DND-41 (cell line): ENCODE measurements around the gene ZNF394.

Experiments used
- ATAC-seq: fragments of 200-7000 bp; cut with Tn5 transposase; 3 replicates; pipeline ENCODE4 v1.9.1; 2021; ENCODE audit warnings: low read depth; ENCODE audit not compliant: insufficient read depth
- DNase-seq: peaks from one replicate; pipeline ENCODE4 v3.0.0-alpha.2; 2020
- H2AFZ ChIP-seq: 2 replicates; pipeline ENCODE4 v1.6.0; 2012; ENCODE audit warnings: low read depth, low read length
- H3K27ac ChIP-seq: 2 replicates; pipeline ENCODE4 v1.5.1; 2012; ENCODE audit warnings: low read length, inconsistent platforms
- H3K27me3 ChIP-seq: fragments of 200-600 bp; sonication (generic); 2 replicates; pipeline ENCODE4 v1.6.0; 2012; ENCODE audit warnings: low read length, mild to moderate bottlenecking, inconsistent platforms; ENCODE audit not compliant: insufficient read depth, poor library complexity
- H3K36me3 ChIP-seq: 2 replicates; pipeline ENCODE4 v1.5.1; 2012; ENCODE audit warnings: low read length, inconsistent platforms; ENCODE audit not compliant: insufficient read depth
- H3K4me1 ChIP-seq: 2 replicates; pipeline ENCODE4 v1.5.1; 2012; ENCODE audit warnings: mild to moderate bottlenecking, low read length; ENCODE audit not compliant: insufficient read depth
- H3K4me2 ChIP-seq: 2 replicates; pipeline ENCODE4 v1.6.0; 2012; ENCODE audit warnings: mild to moderate bottlenecking, moderate library complexity, low read length, inconsistent platforms; ENCODE audit not compliant: insufficient read depth
- H3K4me3 ChIP-seq, 2 experiments: fragments of 200-600 bp in 1 of 2; shearing (Covaris generic) in 1 of 2; 2 replicates each; pipeline ENCODE4 v1.5.1; 2012 to 2016; ENCODE audit warnings: inconsistent platforms in 2 of 2, low read length in 2 of 2, mild to moderate bottlenecking in 2 of 2, low read depth in 1 of 2, moderate library complexity in 1 of 2
- H3K79me2 ChIP-seq: 2 replicates; pipeline ENCODE4 v1.6.0; 2012; ENCODE audit warnings: low read length, inconsistent platforms; ENCODE audit not compliant: insufficient read depth
- H3K9ac ChIP-seq: 2 replicates; pipeline ENCODE4 v1.6.0; 2012; ENCODE audit warnings: low read depth, mild to moderate bottlenecking, inconsistent platforms, low read length, moderate library complexity
- H3K9me3 ChIP-seq: 2 replicates; pipeline ENCODE4 v1.5.1; 2012; ENCODE audit warnings: low read length, moderate library complexity, mild to moderate bottlenecking, inconsistent platforms; ENCODE audit not compliant: insufficient read depth, severe bottlenecking
- H4K20me1 ChIP-seq: 2 replicates; pipeline ENCODE4 v1.6.0; 2012; ENCODE audit warnings: low read length; ENCODE audit not compliant: insufficient read depth
- CTCF ChIP-seq: IDR thresholded peaks from 2 replicates; pipeline ENCODE4 v1.5.1; 2012; ENCODE audit warnings: borderline replicate concordance, low read length, moderate library complexity, mild to moderate bottlenecking; ENCODE audit not compliant: poor library complexity, severe bottlenecking; ENCODE audit errors: extremely low read depth
- EZH2 ChIP-seq: IDR thresholded peaks from 3 replicates; pipeline ENCODE4 v1.6.1; 2012; ENCODE audit warnings: borderline replicate concordance, low read depth, mild to moderate bottlenecking, moderate library complexity, low read length, inconsistent platforms; ENCODE audit not compliant: severe bottlenecking

ZNF394 gene

DNA sequence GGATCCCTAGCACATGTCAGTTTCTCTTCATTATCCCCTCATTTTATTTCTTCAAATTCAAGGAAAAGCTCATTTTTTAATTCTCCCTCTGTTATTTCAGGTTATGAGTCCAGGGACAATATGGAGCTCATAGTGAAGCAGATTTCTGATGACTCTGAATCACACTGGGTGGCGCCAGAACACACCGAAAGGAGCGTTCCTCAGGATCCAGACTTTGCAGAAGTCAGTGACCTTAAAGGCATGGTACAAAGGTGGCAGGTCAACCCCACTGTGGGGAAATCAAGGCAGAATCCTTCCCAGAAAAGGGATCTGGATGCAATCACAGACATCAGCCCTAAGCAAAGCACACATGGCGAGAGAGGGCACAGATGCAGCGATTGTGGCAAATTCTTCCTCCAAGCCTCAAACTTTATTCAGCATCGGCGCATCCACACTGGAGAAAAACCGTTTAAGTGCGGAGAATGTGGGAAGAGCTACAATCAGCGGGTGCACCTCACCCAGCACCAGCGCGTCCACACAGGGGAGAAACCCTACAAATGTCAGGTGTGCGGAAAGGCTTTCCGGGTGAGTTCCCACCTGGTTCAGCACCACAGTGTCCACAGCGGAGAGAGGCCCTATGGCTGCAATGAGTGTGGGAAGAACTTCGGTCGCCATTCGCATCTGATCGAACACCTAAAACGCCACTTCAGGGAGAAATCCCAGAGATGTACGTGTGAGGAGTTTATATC lies 25.8 kb upstream of the ZNF394 start:
- Histone ChIP-seq H3K36me3 (peaks cover 71% of the 10 kb centered on the region), H3K9me3 (peaks cover 12% of the 10 kb centered on the region), H4K20me1 (no peaks in the 10 kb centered on the region), H3K4me2 (no peak overlapping the region), H3K27me3 (no peaks in the 10 kb centered on the region), H3K9ac (no peak overlapping the region), H3K4me1 (no peaks in the 10 kb centered on the region), H2AFZ (no peak overlapping the region), H3K4me3 (no peak overlapping the region), H3K79me2 (0 out of 2 replicates have a peak, but pooled peaks cover 2% of the 10 kb centered on the region), H3K27ac (no peak overlapping the region)
- TF ChIP-seq CTCF (peak; percentile 54), EZH2 (no peak)
- ATAC-seq (peak; percentile 63; the same call in 2 of the 3 replicates), DNase-seq (no peak)

- Histone ChIP-seq H3K79me2 (no peaks in the 10 kb centered on the region), H3K4me1 (no peaks in the 10 kb centered on the region), H3K4me2 (no peak overlapping the region), H3K36me3 (peaks cover 57% of the 10 kb centered on the region), H3K27ac (no peak overlapping the region), H3K9me3 (no peaks in the 10 kb centered on the region), H2AFZ (no peak overlapping the region), H4K20me1 (no peaks in the 10 kb centered on the region), H3K9ac (no peak overlapping the region), H3K4me3 (no peak overlapping the region), H3K27me3 (no peaks in the 10 kb centered on the region)
- no peak for DNase-seq
- ATAC-seq: no peak
- TF ChIP-seq EZH2 (no peak), CTCF (no peak)
Observed at GRCh38 chr7:99521399-99521798, 21.3 kb upstream of the ZNF394 start.

- Histone ChIP-seq H3K79me2 (peaks cover 27% of the 10 kb centered on the region), H3K4me3 (no peak overlapping the region), H2AFZ (no peak overlapping the region), H4K20me1 (no peaks in the 10 kb centered on the region), H3K27me3 (no peaks in the 10 kb centered on the region), H3K4me1 (no peaks in the 10 kb centered on the region), H3K9ac (no peak overlapping the region), H3K27ac (no peak overlapping the region), H3K36me3 (peaks cover 57% of the 10 kb centered on the region), H3K9me3 (no peaks in the 10 kb centered on the region), H3K4me2 (no peak overlapping the region)
- ATAC-seq: no peak
- DNase-seq: no peak
- TF ChIP-seq EZH2: no peak
- TF ChIP-seq CTCF: no peak
Observed at GRCh38 chr7:99514050-99514449, 14.0 kb upstream of the ZNF394 start.

GRCh38 chr7:99505324-99505662 lies 5.2 kb upstream of the ZNF394 start:
- Histone ChIP-seq H2AFZ (peak overlapping the region; percentile 98), H3K27me3 (no peaks in the 10 kb centered on the region), H3K4me1 (peaks cover 46% of the 10 kb centered on the region), H3K4me2 (peak overlapping the region; percentile 91), H3K79me2 (peaks cover 56% of the 10 kb centered on the region), H3K9ac (peak overlapping the region; percentile 77), H3K27ac (peak overlapping the region; percentile 95), H3K4me3 (peak overlapping the region; percentile 49 to 86), H3K36me3 (peaks cover 6% of the 10 kb centered on the region; the same call in 1 of the 2 replicates), H4K20me1 (no peaks in the 10 kb centered on the region), H3K9me3 (no peaks in the 10 kb centered on the region)
- ATAC-seq: no peak
- TF ChIP-seq EZH2: no peak
- TF ChIP-seq CTCF: no peak
- no peak for DNase-seq
